Karpas-422 (cell line): ENCODE results near the gene UNC79. TPM values are rescaled to one million over a fixed set of nuclear protein-coding genes. Genes with fewer than 3 reads are reported as not detected.

ENCODE experiments used
- DNase-seq: peaks from one replicate; pipeline ENCODE4 v3.0.0-alpha.2; 2015
- H2AFZ ChIP-seq: fragments of 200-600 bp; sonication (generic); 2 replicates; pipeline ENCODE4 v1.6.1; 2014; ENCODE audit warnings: antibody characterized with exemption, low read length, mixed read lengths
- H3K27ac ChIP-seq: fragments of 200-600 bp; sonication (generic); 2 replicates; pipeline ENCODE4 v1.5.1; 2014; ENCODE audit warnings: mild to moderate bottlenecking, low read length, moderate library complexity
- H3K27me3 ChIP-seq: fragments of 200-600 bp; sonication (generic); 2 replicates; pipeline ENCODE4 v1.6.1; 2014; ENCODE audit warnings: low read length, mixed read lengths
- H3K36me3 ChIP-seq: fragments of 200-600 bp; sonication (generic); 2 replicates; pipeline ENCODE4 v1.6.1; 2014; ENCODE audit warnings: low read length, mixed read lengths; ENCODE audit not compliant: insufficient read depth
- H3K4me1 ChIP-seq: fragments of 200-600 bp; sonication (generic); 2 replicates; pipeline ENCODE4 v1.6.1; 2014; ENCODE audit warnings: mild to moderate bottlenecking, low read length, mixed read lengths
- H3K4me2 ChIP-seq: fragments of 200-600 bp; sonication (generic); 2 replicates; pipeline ENCODE4 v1.6.1; 2014; ENCODE audit warnings: low read length, low read depth, mild to moderate bottlenecking; ENCODE audit not compliant: poor library complexity, severe bottlenecking
- H3K4me3 ChIP-seq: fragments of 200-600 bp; sonication (generic); 2 replicates; pipeline ENCODE4 v1.5.1; 2014; ENCODE audit warnings: mild to moderate bottlenecking, antibody characterized with exemption, low read length, mixed read lengths
- H3K79me2 ChIP-seq: fragments of 200-600 bp; sonication (generic); 2 replicates; pipeline ENCODE4 v1.6.1; 2014; ENCODE audit warnings: mild to moderate bottlenecking, low read length, mixed read lengths
- H3K9ac ChIP-seq: fragments of 200-600 bp; sonication (generic); 2 replicates; pipeline ENCODE4 v1.6.0; 2014; ENCODE audit warnings: low read length
- H3K9me2 ChIP-seq: fragments of 200-600 bp; sonication (generic), shearing (Covaris generic); replicated peaks from 2 replicates; pipeline ENCODE4 v1.6.0; 2014; ENCODE audit warnings: mild to moderate bottlenecking, low read length, moderate library complexity; ENCODE audit not compliant: insufficient read depth
- H3K9me3 ChIP-seq: fragments of 300-700, 200-600 bp; sonication (generic); 2 replicates; pipeline ENCODE4 v1.6.1; 2014; ENCODE audit warnings: low read length, mixed read lengths
- H4K20me1 ChIP-seq: fragments of 200-600 bp; sonication (generic); 2 replicates; pipeline ENCODE4 v1.6.1; 2014; ENCODE audit warnings: mild to moderate bottlenecking, antibody characterized with exemption, low read length, low read depth; ENCODE audit not compliant: insufficient read depth
- total RNA-seq: library from RNA; depleted of rRNA; stranded (reverse); fragments of >200 nt; shearing (Covaris generic); gene quantifications from 2 replicates; pipeline ENCODE4 v1.2.3, GENCODE V29; 2014; ENCODE audit warnings: low replicate concordance

UNC79 gene
- total RNA-seq, 1 experiment from 2014 or later, result 0.19 TPM

GRCh38 chr14:93566065-93566693 lies 135.4 kb downstream of the UNC79 start:
- Histone ChIP-seq H3K4me2 (no peak overlapping the region), H4K20me1 (no peaks in the 10 kb centered on the region), H3K27me3 (no peaks in the 10 kb centered on the region), H3K27ac (no peak overlapping the region), H3K9me3 (no peaks in the 10 kb centered on the region), H2AFZ (no peak overlapping the region), H3K4me3 (no peak overlapping the region), H3K9ac (no peak overlapping the region), H3K4me1 (no peaks in the 10 kb centered on the region), H3K9me2 (no peaks in the 10 kb centered on the region), H3K79me2 (no peaks in the 10 kb centered on the region), H3K36me3 (no peaks in the 10 kb centered on the region)
- DNase-seq, result no peak

- no peak overlapping the region for H3K27ac ChIP-seq
- no peak for DNase-seq
- no peaks in the 10 kb centered on the region for H3K36me3 ChIP-seq
- H3K4me2 ChIP-seq, result no peak overlapping the region
- H3K9me3 ChIP-seq, result no peaks in the 10 kb centered on the region
- no peaks in the 10 kb centered on the region for H4K20me1 ChIP-seq
- H3K4me3 ChIP-seq, result no peak overlapping the region
- no peaks in the 10 kb centered on the region for H3K9me2 ChIP-seq
- H3K79me2 ChIP-seq, result no peaks in the 10 kb centered on the region
- no peak overlapping the region for H2AFZ ChIP-seq
- no peak overlapping the region for H3K9ac ChIP-seq
- H3K4me1 ChIP-seq, result no peaks in the 10 kb centered on the region
- no peaks in the 10 kb centered on the region for H3K27me3 ChIP-seq
Observed at GRCh38 chr14:93571275-93571674, 140.5 kb downstream of the UNC79 start.

GRCh38 chr14:93579178-93579577 lies 148.4 kb downstream of the UNC79 start:
- Histone ChIP-seq H4K20me1 (no peaks in the 10 kb centered on the region), H2AFZ (no peak overlapping the region), H3K9ac (no peak overlapping the region), H3K27ac (no peak overlapping the region), H3K9me2 (no peaks in the 10 kb centered on the region), H3K79me2 (no peaks in the 10 kb centered on the region), H3K36me3 (no peaks in the 10 kb centered on the region), H3K4me2 (no peak overlapping the region), H3K4me1 (no peaks in the 10 kb centered on the region), H3K27me3 (no peaks in the 10 kb centered on the region), H3K9me3 (no peaks in the 10 kb centered on the region), H3K4me3 (no peak overlapping the region)
- DNase-seq, result no peak

GRCh38 chr14:93582516-93582915 lies 151.8 kb downstream of the UNC79 start:
- Histone ChIP-seq H3K9me2 (no peaks in the 10 kb centered on the region), H3K79me2 (no peaks in the 10 kb centered on the region), H3K9me3 (no peaks in the 10 kb centered on the region), H4K20me1 (no peaks in the 10 kb centered on the region), H2AFZ (no peak overlapping the region), H3K27me3 (no peaks in the 10 kb centered on the region), H3K9ac (no peak overlapping the region), H3K36me3 (no peaks in the 10 kb centered on the region), H3K4me3 (no peak overlapping the region), H3K4me1 (no peaks in the 10 kb centered on the region), H3K4me2 (no peak overlapping the region), H3K27ac (no peak overlapping the region)
- DNase-seq, result no peak

GRCh38 chr14:93587330-93587729 lies 156.6 kb downstream of the UNC79 start:
- H3K9me2 ChIP-seq, result no peaks in the 10 kb centered on the region
- H4K20me1 ChIP-seq, result no peaks in the 10 kb centered on the region
- H2AFZ ChIP-seq, result no peak overlapping the region
- H3K27me3 ChIP-seq, result no peaks in the 10 kb centered on the region
- DNase-seq, result no peak
- H3K9ac ChIP-seq, result no peak overlapping the region
- no peaks in the 10 kb centered on the region for H3K4me1 ChIP-seq
- no peak overlapping the region for H3K4me2 ChIP-seq
- H3K27ac ChIP-seq, result no peak overlapping the region
- H3K4me3 ChIP-seq, result no peak overlapping the region
- no peaks in the 10 kb centered on the region for H3K36me3 ChIP-seq
- H3K9me3 ChIP-seq, result no peaks in the 10 kb centered on the region
- H3K79me2 ChIP-seq, result no peaks in the 10 kb centered on the region

GRCh38 chr14:93591506-93591905 lies 160.8 kb downstream of the UNC79 start:
- no peak for DNase-seq
- Histone ChIP-seq H2AFZ (no peak overlapping the region), H3K27ac (no peak overlapping the region), H3K4me1 (no peaks in the 10 kb centered on the region), H3K79me2 (no peaks in the 10 kb centered on the region), H3K36me3 (no peaks in the 10 kb centered on the region), H3K9me3 (no peaks in the 10 kb centered on the region), H3K4me3 (no peak overlapping the region), H4K20me1 (no peaks in the 10 kb centered on the region), H3K9ac (no peak overlapping the region), H3K9me2 (no peaks in the 10 kb centered on the region), H3K4me2 (no peak overlapping the region), H3K27me3 (no peaks in the 10 kb centered on the region)

- DNase-seq, result no peak
- Histone ChIP-seq H3K4me1 (no peaks in the 10 kb centered on the region), H3K36me3 (no peaks in the 10 kb centered on the region), H3K4me2 (no peak overlapping the region), H3K27ac (no peak overlapping the region), H3K79me2 (no peaks in the 10 kb centered on the region), H3K9me3 (no peaks in the 10 kb centered on the region), H2AFZ (no peak overlapping the region), H4K20me1 (no peaks in the 10 kb centered on the region), H3K4me3 (no peak overlapping the region), H3K9ac (no peak overlapping the region), H3K27me3 (no peaks in the 10 kb centered on the region), H3K9me2 (no peaks in the 10 kb centered on the region)
Observed at GRCh38 chr14:93592786-93593185, 162.0 kb downstream of the UNC79 start.

- no peaks in the 10 kb centered on the region for H3K9me2 ChIP-seq
- H4K20me1 ChIP-seq, result no peaks in the 10 kb centered on the region
- H3K4me1 ChIP-seq, result no peaks in the 10 kb centered on the region
- H3K79me2 ChIP-seq, result no peaks in the 10 kb centered on the region
- no peak overlapping the region for H3K4me2 ChIP-seq
- no peak for DNase-seq
- H3K27me3 ChIP-seq, result no peaks in the 10 kb centered on the region
- H3K27ac ChIP-seq, result no peak overlapping the region
- no peaks in the 10 kb centered on the region for H3K36me3 ChIP-seq
- H3K9ac ChIP-seq, result no peak overlapping the region
- H3K9me3 ChIP-seq, result no peaks in the 10 kb centered on the region
- H2AFZ ChIP-seq, result no peak overlapping the region
- H3K4me3 ChIP-seq, result no peak overlapping the region
Observed at GRCh38 chr14:93606091-93606490, 175.4 kb downstream of the UNC79 start.
